ENCODE measurements around the gene COPZ2. TPM values are rescaled to one million over a fixed set of nuclear protein-coding genes. Genes with fewer than 3 reads are reported as not detected.
"Not testable (repeated sequence)": the region's sequence is repeated elsewhere in the genome, so short reads cannot be mapped to it uniquely, and the experiment has no call there.

The COPZ2 gene
- total and polyA plus RNA-seq, 2 donors = 5.5 to 16.3 TPM

- Histone ChIP-seq H3K9me3 (ENCODE audit: control insufficient read depth in 2 of 2, insufficient read depth in 1 of 2, low read length in 1 of 2) (peaks cover 0 to 6% of the 10 kb centered on the region in 2 donors), H3K27ac (ENCODE audit: low read depth in 1 of 2, low read length in 1 of 2) (no peak overlapping the region), H3K36me3 (ENCODE audit: control insufficient read depth in 2 of 2, insufficient read depth in 2 of 2, low read length in 1 of 2) (no peaks in the 10 kb centered on the region), H3K4me3 (ENCODE audit: low read length in 2 of 2) (no peak overlapping the region), H3K4me1 (ENCODE audit: control insufficient read depth in 2 of 2, insufficient read depth in 2 of 2, low read length in 2 of 2) (peaks cover 8 to 42% of the 10 kb centered on the region in 2 donors), H3K27me3 (ENCODE audit: control insufficient read depth in 2 of 2, insufficient read depth in 1 of 2, low read length in 1 of 2) (peaks cover 20 to 79% of the 10 kb centered on the region in 2 donors)
- no peak for DNase-seq (ENCODE audit: low read depth in 6 of 9, low spot score in 9 of 9)
- WGBS = 72% methylated on average over 6 of the region's 6 CpGs
Measured at GRCh38 chr17:48022901-48023300, 14.7 kb downstream of the COPZ2 start.

GRCh38 chr17:48021934-48022333 lies 15.7 kb downstream of the COPZ2 start:
- WGBS = 82% methylated on average over 5 of the region's 5 CpGs
- H3K4me3 ChIP-seq (ENCODE audit: low read length in 2 of 2) = no peak overlapping the region
- DNase-seq (ENCODE audit: low read depth in 6 of 9, low spot score in 9 of 9) = no peak
- H3K36me3 ChIP-seq (ENCODE audit: control insufficient read depth in 2 of 2, insufficient read depth in 2 of 2, low read length in 1 of 2) = no peaks in the 10 kb centered on the region
- H3K27me3 ChIP-seq (ENCODE audit: control insufficient read depth in 2 of 2, insufficient read depth in 1 of 2, low read length in 1 of 2) = peaks cover 20 to 71% of the 10 kb centered on the region in 2 donors
- H3K9me3 ChIP-seq (ENCODE audit: control insufficient read depth in 2 of 2, insufficient read depth in 1 of 2, low read length in 1 of 2) = peaks cover 0 to 6% of the 10 kb centered on the region in 2 donors
- peaks cover 8 to 44% of the 10 kb centered on the region in 2 donors for H3K4me1 ChIP-seq (ENCODE audit: control insufficient read depth in 2 of 2, insufficient read depth in 2 of 2, low read length in 2 of 2)
- no peak overlapping the region for H3K27ac ChIP-seq (ENCODE audit: low read depth in 1 of 2, low read length in 1 of 2)

- not testable (repeated sequence) for H3K4me3 ChIP-seq (ENCODE audit: low read length in 2 of 2); H3K27ac ChIP-seq (ENCODE audit: low read depth in 1 of 2, low read length in 1 of 2); DNase-seq (ENCODE audit: low read depth in 6 of 9, low spot score in 9 of 9); H3K36me3 ChIP-seq (ENCODE audit: control insufficient read depth in 2 of 2, insufficient read depth in 2 of 2, low read length in 1 of 2); H3K9me3 ChIP-seq (ENCODE audit: control insufficient read depth in 2 of 2, insufficient read depth in 1 of 2, low read length in 1 of 2)
- 90% methylated on average over 4 of the region's 4 CpGs for WGBS
- Histone ChIP-seq H3K27me3 (ENCODE audit: control insufficient read depth in 2 of 2, insufficient read depth in 1 of 2, low read length in 1 of 2) (peaks cover 2 to 49% of the 10 kb centered on the region in 2 donors), H3K4me1 (ENCODE audit: control insufficient read depth in 2 of 2, insufficient read depth in 2 of 2, low read length in 2 of 2) (peaks cover 0 to 16% of the 10 kb centered on the region in 2 donors)
Measured at GRCh38 chr17:48017817-48018158, 19.8 kb downstream of the COPZ2 start.

GRCh38 chr17:48016112-48016511 lies 21.5 kb downstream of the COPZ2 start:
- WGBS = over 99% methylated on average over 2 of the region's 2 CpGs
- no peaks in the 10 kb centered on the region for H3K36me3 ChIP-seq (ENCODE audit: control insufficient read depth in 2 of 2, insufficient read depth in 2 of 2, low read length in 1 of 2)
- H3K4me3 ChIP-seq (ENCODE audit: low read length in 2 of 2) = no peak overlapping the region
- no peaks in the 10 kb centered on the region for H3K9me3 ChIP-seq (ENCODE audit: control insufficient read depth in 2 of 2, insufficient read depth in 1 of 2, low read length in 1 of 2)
- no peak overlapping the region for H3K27ac ChIP-seq (ENCODE audit: low read depth in 1 of 2, low read length in 1 of 2)
- peaks cover 10 to 31% of the 10 kb centered on the region in 2 donors for H3K4me1 ChIP-seq (ENCODE audit: control insufficient read depth in 2 of 2, insufficient read depth in 2 of 2, low read length in 2 of 2)
- no peak for DNase-seq (ENCODE audit: low read depth in 6 of 9, low spot score in 9 of 9)
- H3K27me3 ChIP-seq (ENCODE audit: control insufficient read depth in 2 of 2, insufficient read depth in 1 of 2, low read length in 1 of 2) = peaks cover 0 to 42% of the 10 kb centered on the region in 2 donors

- H3K4me3 ChIP-seq (ENCODE audit: low read length in 2 of 2) = no peak overlapping the region
- WGBS = 85% methylated on average over 8 of the region's 8 CpGs
- H3K27ac ChIP-seq (ENCODE audit: low read depth in 1 of 2, low read length in 1 of 2) = no peak overlapping the region
- H3K9me3 ChIP-seq (ENCODE audit: control insufficient read depth in 2 of 2, insufficient read depth in 1 of 2, low read length in 1 of 2) = no peaks in the 10 kb centered on the region
- H3K36me3 ChIP-seq (ENCODE audit: control insufficient read depth in 2 of 2, insufficient read depth in 2 of 2, low read length in 1 of 2) = no peaks in the 10 kb centered on the region
- H3K4me1 ChIP-seq (ENCODE audit: control insufficient read depth in 2 of 2, insufficient read depth in 2 of 2, low read length in 2 of 2) = peaks cover 10 to 33% of the 10 kb centered on the region in 2 donors
- peaks cover 0 to 31% of the 10 kb centered on the region in 2 donors for H3K27me3 ChIP-seq (ENCODE audit: control insufficient read depth in 2 of 2, insufficient read depth in 1 of 2, low read length in 1 of 2)
- DNase-seq (ENCODE audit: low read depth in 6 of 9, low spot score in 9 of 9) = no peak
Measured at GRCh38 chr17:48014595-48015111, 22.9 kb downstream of the COPZ2 start.

- DNase-seq (ENCODE audit: low read depth in 6 of 9, low spot score in 9 of 9) = no peak
- 95% methylated on average over 6 of the region's 6 CpGs for WGBS
- Histone ChIP-seq H3K4me1 (ENCODE audit: control insufficient read depth in 2 of 2, insufficient read depth in 2 of 2, low read length in 2 of 2) (peaks cover 10 to 33% of the 10 kb centered on the region in 2 donors), H3K4me3 (ENCODE audit: low read length in 2 of 2) (no peak overlapping the region), H3K27me3 (ENCODE audit: control insufficient read depth in 2 of 2, insufficient read depth in 1 of 2, low read length in 1 of 2) (peaks cover 0 to 26% of the 10 kb centered on the region in 2 donors), H3K27ac (ENCODE audit: low read depth in 1 of 2, low read length in 1 of 2) (no peak overlapping the region), H3K36me3 (ENCODE audit: control insufficient read depth in 2 of 2, insufficient read depth in 2 of 2, low read length in 1 of 2) (no peaks in the 10 kb centered on the region), H3K9me3 (ENCODE audit: control insufficient read depth in 2 of 2, insufficient read depth in 1 of 2, low read length in 1 of 2) (no peaks in the 10 kb centered on the region)
Measured at GRCh38 chr17:48013876-48014594, 23.6 kb downstream of the COPZ2 start.

GRCh38 chr17:48012654-48013053 lies 24.9 kb downstream of the COPZ2 start:
- Histone ChIP-seq H3K4me3 (ENCODE audit: low read length in 2 of 2) (peak overlapping the region in 1 of 2 donors; percentile 55), H3K36me3 (ENCODE audit: control insufficient read depth in 2 of 2, insufficient read depth in 2 of 2, low read length in 1 of 2) (no peaks in the 10 kb centered on the region), H3K4me1 (ENCODE audit: control insufficient read depth in 2 of 2, insufficient read depth in 2 of 2, low read length in 2 of 2) (peaks cover 10 to 28% of the 10 kb centered on the region in 2 donors), H3K9me3 (ENCODE audit: control insufficient read depth in 2 of 2, insufficient read depth in 1 of 2, low read length in 1 of 2) (no peaks in the 10 kb centered on the region), H3K27me3 (ENCODE audit: control insufficient read depth in 2 of 2, insufficient read depth in 1 of 2, low read length in 1 of 2) (peaks cover 0 to 24% of the 10 kb centered on the region in 2 donors), H3K27ac (ENCODE audit: low read depth in 1 of 2, low read length in 1 of 2) (no peak overlapping the region)
- WGBS = 55% methylated on average over 5 of the region's 5 CpGs
- DNase-seq (ENCODE audit: low read depth in 6 of 9, low spot score in 9 of 9) = no peak

- WGBS = under 1% methylated on average over 34 of the region's 34 CpGs
- peak; percentile 37 to 88 (median 73) for DNase-seq (ENCODE audit: low read depth in 6 of 9, low spot score in 9 of 9)
- peaks cover 0 to 24% of the 10 kb centered on the region in 2 donors for H3K27me3 ChIP-seq (ENCODE audit: control insufficient read depth in 2 of 2, insufficient read depth in 1 of 2, low read length in 1 of 2)
Measured at GRCh38 chr17:48012151-48012520, 25.5 kb downstream of the COPZ2 start.

GRCh38 chr17:48011405-48012150 lies 26.0 kb downstream of the COPZ2 start:
- Histone ChIP-seq H3K36me3 (ENCODE audit: control insufficient read depth in 2 of 2, insufficient read depth in 2 of 2, low read length in 1 of 2) (no peaks in the 10 kb centered on the region), H3K4me1 (ENCODE audit: control insufficient read depth in 2 of 2, insufficient read depth in 2 of 2, low read length in 2 of 2) (peaks cover 10 to 27% of the 10 kb centered on the region in 2 donors), H3K27ac (ENCODE audit: low read depth in 1 of 2, low read length in 1 of 2) (peak overlapping the region in 1 of 2 donors; percentile 61), H3K4me3 (ENCODE audit: low read length in 2 of 2) (peak overlapping the region; percentile 55 to 60), H3K9me3 (ENCODE audit: control insufficient read depth in 2 of 2, insufficient read depth in 1 of 2, low read length in 1 of 2) (no peaks in the 10 kb centered on the region), H3K27me3 (ENCODE audit: control insufficient read depth in 2 of 2, insufficient read depth in 1 of 2, low read length in 1 of 2) (peaks cover 0 to 24% of the 10 kb centered on the region in 2 donors)
- DNase-seq (ENCODE audit: low read depth in 6 of 9, low spot score in 9 of 9) = peak in 8 of 9 donors; percentile 33 to 85 (median 60)
- WGBS = 2% methylated on average over 23 of the region's 23 CpGs

More at GRCh38 chr17:48012151-48012520, 25.5 kb downstream of the COPZ2 start:
- Histone ChIP-seq H3K9me3 (ENCODE audit: control insufficient read depth in 2 of 2, insufficient read depth in 1 of 2, low read length in 1 of 2) (no peaks in the 10 kb centered on the region), H3K27ac (ENCODE audit: low read depth in 1 of 2, low read length in 1 of 2) (peak overlapping the region in 1 of 2 donors; percentile 61), H3K4me3 (ENCODE audit: low read length in 2 of 2) (peak overlapping the region; percentile 55 to 60), H3K36me3 (ENCODE audit: control insufficient read depth in 2 of 2, insufficient read depth in 2 of 2, low read length in 1 of 2) (no peaks in the 10 kb centered on the region), H3K4me1 (ENCODE audit: control insufficient read depth in 2 of 2, insufficient read depth in 2 of 2, low read length in 2 of 2) (peaks cover 10 to 27% of the 10 kb centered on the region in 2 donors)
